ENCODE measurements around the gene POLH. TPM values are rescaled to one million over a fixed set of nuclear protein-coding genes. Genes with fewer than 3 reads are reported as not detected.

POLH gene
- total and polyA plus RNA-seq, 2 donors = 6.2 to 12.5 TPM

DNA sequence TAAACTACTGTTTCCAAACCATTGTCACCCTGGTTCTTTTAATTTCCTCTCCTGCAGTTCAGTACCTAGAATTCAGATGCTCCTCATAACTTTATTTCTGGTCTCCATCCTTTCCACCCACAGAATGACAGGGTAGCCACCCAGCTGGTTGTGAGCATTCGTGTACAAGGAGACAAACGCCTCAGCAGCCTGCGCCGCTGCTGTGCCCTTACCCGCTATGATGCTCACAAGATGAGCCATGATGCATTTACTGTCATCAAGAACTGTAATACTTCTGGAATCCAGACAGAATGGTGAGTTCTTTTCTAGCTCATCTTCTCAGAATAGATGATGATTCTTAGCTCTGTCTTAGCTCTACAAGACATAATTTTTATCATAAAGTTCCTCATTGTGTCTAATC, 34.4 kb downstream of the POLH start:
- Histone ChIP-seq H3K4me1 (ENCODE audit: control insufficient read depth in 2 of 2, insufficient read depth in 2 of 2, low read length in 2 of 2) (peaks cover 0 to 2% of the 10 kb centered on the region in 2 donors), H3K27ac (ENCODE audit: low read depth in 1 of 2, low read length in 1 of 2) (no peak overlapping the region), H3K27me3 (ENCODE audit: control insufficient read depth in 2 of 2, insufficient read depth in 1 of 2, low read length in 1 of 2) (no peaks in the 10 kb centered on the region), H3K9me3 (ENCODE audit: control insufficient read depth in 2 of 2, insufficient read depth in 1 of 2, low read length in 1 of 2) (no peaks in the 10 kb centered on the region), H3K36me3 (ENCODE audit: control insufficient read depth in 2 of 2, insufficient read depth in 2 of 2, low read length in 1 of 2) (peaks cover 27 to 66% of the 10 kb centered on the region in 2 donors), H3K4me3 (ENCODE audit: low read length in 2 of 2) (no peak overlapping the region)
- DNase-seq (ENCODE audit: low read depth in 6 of 9, low spot score in 9 of 9) = no peak
- 99% methylated on average over 5 of the region's 5 CpGs for WGBS

DNA sequence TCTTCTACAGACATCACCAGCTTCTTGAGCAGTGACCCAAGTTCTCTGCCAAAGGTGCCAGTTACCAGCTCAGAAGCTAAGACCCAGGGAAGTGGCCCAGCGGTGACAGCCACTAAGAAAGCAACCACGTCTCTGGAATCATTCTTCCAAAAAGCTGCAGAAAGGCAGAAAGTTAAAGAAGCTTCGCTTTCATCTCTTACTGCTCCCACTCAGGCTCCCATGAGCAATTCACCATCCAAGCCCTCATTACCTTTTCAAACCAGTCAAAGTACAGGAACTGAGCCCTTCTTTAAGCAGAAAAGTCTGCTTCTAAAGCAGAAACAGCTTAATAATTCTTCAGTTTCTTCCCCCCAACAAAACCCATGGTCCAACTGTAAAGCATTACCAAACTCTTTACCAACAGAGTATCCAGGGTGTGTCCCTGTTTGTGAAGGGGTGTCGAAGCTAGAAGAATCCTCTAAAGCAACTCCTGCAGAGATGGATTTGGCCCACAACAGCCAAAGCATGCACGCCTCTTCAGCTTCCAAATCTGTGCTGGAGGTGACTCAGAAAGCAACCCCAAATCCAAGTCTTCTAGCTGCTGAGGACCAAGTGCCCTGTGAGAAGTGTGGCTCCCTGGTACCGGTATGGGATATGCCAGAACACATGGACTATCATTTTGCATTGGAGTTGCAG, 37.9 kb downstream of the POLH start:
- H3K27me3 ChIP-seq (ENCODE audit: control insufficient read depth in 2 of 2, insufficient read depth in 1 of 2, low read length in 1 of 2) = no peaks in the 10 kb centered on the region
- H3K9me3 ChIP-seq (ENCODE audit: control insufficient read depth in 2 of 2, insufficient read depth in 1 of 2, low read length in 1 of 2) = no peaks in the 10 kb centered on the region
- 99% methylated on average over 6 of the region's 6 CpGs for WGBS
- no peak overlapping the region for H3K4me3 ChIP-seq (ENCODE audit: low read length in 2 of 2)
- no peak overlapping the region for H3K27ac ChIP-seq (ENCODE audit: low read depth in 1 of 2, low read length in 1 of 2)
- H3K4me1 ChIP-seq (ENCODE audit: control insufficient read depth in 2 of 2, insufficient read depth in 2 of 2, low read length in 2 of 2) = no peaks in the 10 kb centered on the region
- DNase-seq (ENCODE audit: low read depth in 6 of 9, low spot score in 9 of 9) = no peak
- peaks cover 24 to 48% of the 10 kb centered on the region in 2 donors for H3K36me3 ChIP-seq (ENCODE audit: control insufficient read depth in 2 of 2, insufficient read depth in 2 of 2, low read length in 1 of 2)

DNA sequence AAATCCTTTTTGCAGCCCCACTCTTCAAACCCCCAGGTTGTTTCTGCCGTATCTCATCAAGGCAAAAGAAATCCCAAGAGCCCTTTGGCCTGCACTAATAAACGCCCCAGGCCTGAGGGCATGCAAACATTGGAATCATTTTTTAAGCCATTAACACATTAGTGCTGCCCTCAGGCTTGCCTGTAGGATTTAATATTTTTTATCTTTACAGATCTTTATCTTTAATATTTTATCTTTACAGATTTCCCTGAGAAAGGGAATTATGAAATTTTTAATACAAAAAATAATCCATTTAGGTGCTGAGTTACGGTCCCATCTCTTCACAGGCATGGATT, 38.4 kb downstream of the POLH start:
- Histone ChIP-seq H3K4me3 (ENCODE audit: low read length in 2 of 2) (no peak overlapping the region), H3K27ac (ENCODE audit: low read depth in 1 of 2, low read length in 1 of 2) (no peak overlapping the region), H3K9me3 (ENCODE audit: control insufficient read depth in 2 of 2, insufficient read depth in 1 of 2, low read length in 1 of 2) (no peaks in the 10 kb centered on the region), H3K4me1 (ENCODE audit: control insufficient read depth in 2 of 2, insufficient read depth in 2 of 2, low read length in 2 of 2) (no peaks in the 10 kb centered on the region), H3K36me3 (ENCODE audit: control insufficient read depth in 2 of 2, insufficient read depth in 2 of 2, low read length in 1 of 2) (peaks cover 24 to 49% of the 10 kb centered on the region in 2 donors), H3K27me3 (ENCODE audit: control insufficient read depth in 2 of 2, insufficient read depth in 1 of 2, low read length in 1 of 2) (no peaks in the 10 kb centered on the region)
- no peak for DNase-seq (ENCODE audit: low read depth in 6 of 9, low spot score in 9 of 9)
- 96% methylated on average over 3 of the region's 3 CpGs for WGBS

DNA sequence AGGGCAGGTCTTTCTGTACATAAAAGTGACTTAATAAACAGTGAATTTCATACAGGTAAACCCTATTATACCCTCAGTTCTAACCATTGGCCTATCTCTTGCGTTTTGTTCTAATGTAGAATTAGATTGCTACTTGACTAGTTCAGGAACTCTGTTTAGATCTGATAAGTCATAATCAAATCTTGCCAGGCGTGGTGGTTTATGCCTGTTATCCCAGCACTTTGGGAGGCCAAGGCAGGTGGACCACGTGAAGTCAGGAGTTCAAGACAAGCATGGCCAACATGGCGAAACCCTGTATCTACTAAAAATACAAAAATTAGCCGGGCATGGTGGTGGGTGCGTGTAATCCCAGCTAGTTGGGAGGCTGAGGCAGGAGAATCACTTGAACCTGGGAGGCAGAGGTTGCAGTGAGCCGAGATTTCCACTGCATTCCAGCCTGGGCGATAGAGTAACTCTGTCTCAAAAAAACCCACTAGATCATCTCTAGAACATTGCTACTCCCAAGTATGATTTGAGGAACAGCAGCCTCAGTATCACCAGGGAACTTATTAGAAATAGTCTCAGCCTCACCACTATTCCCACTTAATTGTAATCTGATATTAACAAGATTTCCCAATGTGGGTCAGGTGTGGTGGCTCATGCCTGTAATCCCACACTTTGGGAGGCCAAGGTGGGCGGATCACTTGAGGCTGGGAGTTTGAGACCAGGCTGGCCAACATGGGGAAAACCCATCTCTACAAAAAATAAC, 40.9 kb downstream of the POLH start:
- Histone ChIP-seq H3K9me3 (ENCODE audit: control insufficient read depth in 2 of 2, insufficient read depth in 1 of 2, low read length in 1 of 2) (no peaks in the 10 kb centered on the region), H3K36me3 (ENCODE audit: control insufficient read depth in 2 of 2, insufficient read depth in 2 of 2, low read length in 1 of 2) (peaks cover 35 to 57% of the 10 kb centered on the region in 2 donors), H3K4me1 (ENCODE audit: control insufficient read depth in 2 of 2, insufficient read depth in 2 of 2, low read length in 2 of 2) (no peaks in the 10 kb centered on the region), H3K4me3 (ENCODE audit: low read length in 2 of 2) (no peak overlapping the region), H3K27me3 (ENCODE audit: control insufficient read depth in 2 of 2, insufficient read depth in 1 of 2, low read length in 1 of 2) (no peaks in the 10 kb centered on the region), H3K27ac (ENCODE audit: low read depth in 1 of 2, low read length in 1 of 2) (no peak overlapping the region)
- 96% methylated on average over 9 of the region's 9 CpGs for WGBS
- DNase-seq (ENCODE audit: low read depth in 6 of 9, low spot score in 9 of 9) = no peak

DNA sequence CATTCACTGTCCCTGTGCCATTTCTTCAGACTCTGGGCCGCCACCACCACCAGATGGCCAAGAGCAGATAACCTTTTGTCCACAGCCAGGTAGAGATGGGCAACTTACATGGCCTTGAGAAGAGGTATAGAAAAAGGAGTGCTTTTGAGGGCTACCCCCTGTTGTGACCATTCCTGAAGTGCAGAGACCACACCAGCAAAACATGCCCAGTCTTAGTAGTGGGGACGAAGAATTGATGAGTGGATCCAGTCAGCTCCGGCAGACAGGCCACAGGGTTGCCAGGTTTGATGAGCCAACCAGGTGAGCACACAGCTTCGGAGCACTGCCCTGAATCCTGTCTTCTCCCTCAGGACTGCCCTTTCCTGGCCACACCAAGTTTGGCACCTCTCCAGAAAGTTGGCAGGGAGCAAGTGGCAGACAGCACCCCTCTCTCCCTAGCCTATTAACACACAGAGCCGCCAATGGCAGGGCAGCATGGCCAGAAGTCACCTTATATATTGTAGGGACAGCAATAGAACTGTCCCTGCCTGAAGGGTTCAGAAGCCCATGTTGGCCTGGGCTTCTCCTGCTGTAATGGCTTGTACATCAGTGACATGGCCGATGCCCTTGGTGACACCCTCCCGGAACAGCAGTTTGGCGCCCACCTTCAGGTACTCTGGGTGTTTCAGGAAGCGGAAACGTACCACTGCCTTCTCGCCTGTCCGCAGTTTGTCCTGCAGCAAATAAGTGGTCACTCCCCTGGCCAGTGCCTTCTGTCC, 45.3 kb downstream of the POLH start:
- no peak for DNase-seq (ENCODE audit: low read depth in 6 of 9, low spot score in 9 of 9)
- no peak overlapping the region for H3K4me3 ChIP-seq (ENCODE audit: low read length in 2 of 2)
- peaks cover 68 to 74% of the 10 kb centered on the region in 2 donors for H3K36me3 ChIP-seq (ENCODE audit: control insufficient read depth in 2 of 2, insufficient read depth in 2 of 2, low read length in 1 of 2)
- no peak overlapping the region for H3K27ac ChIP-seq (ENCODE audit: low read depth in 1 of 2, low read length in 1 of 2)
- H3K27me3 ChIP-seq (ENCODE audit: control insufficient read depth in 2 of 2, insufficient read depth in 1 of 2, low read length in 1 of 2) = no peaks in the 10 kb centered on the region
- H3K4me1 ChIP-seq (ENCODE audit: control insufficient read depth in 2 of 2, insufficient read depth in 2 of 2, low read length in 2 of 2) = no peaks in the 10 kb centered on the region
- no peaks in the 10 kb centered on the region for H3K9me3 ChIP-seq (ENCODE audit: control insufficient read depth in 2 of 2, insufficient read depth in 1 of 2, low read length in 1 of 2)
- 97% methylated on average over 12 of the region's 12 CpGs for WGBS

DNA sequence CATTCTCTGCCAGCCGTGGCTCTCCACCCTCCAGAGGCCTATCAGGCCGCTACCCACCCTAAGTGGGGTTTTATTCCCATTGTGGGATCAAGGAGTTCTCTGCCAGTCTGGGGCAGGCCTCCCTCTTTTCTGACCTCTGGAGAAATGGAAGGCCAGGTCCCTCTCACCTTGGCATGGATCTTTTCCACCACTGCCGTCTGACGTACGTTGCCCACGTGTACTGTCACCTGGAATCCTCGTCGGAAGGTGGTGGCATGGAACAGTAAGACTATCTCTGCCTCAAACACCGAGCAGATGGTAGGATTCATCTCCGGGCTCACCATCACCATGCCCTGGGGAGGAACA, 45.8 kb downstream of the POLH start:
- H3K4me3 ChIP-seq (ENCODE audit: low read length in 2 of 2) = no peak overlapping the region
- peaks cover 69 to 76% of the 10 kb centered on the region in 2 donors for H3K36me3 ChIP-seq (ENCODE audit: control insufficient read depth in 2 of 2, insufficient read depth in 2 of 2, low read length in 1 of 2)
- H3K27me3 ChIP-seq (ENCODE audit: control insufficient read depth in 2 of 2, insufficient read depth in 1 of 2, low read length in 1 of 2) = no peaks in the 10 kb centered on the region
- no peak overlapping the region for H3K27ac ChIP-seq (ENCODE audit: low read depth in 1 of 2, low read length in 1 of 2)
- H3K9me3 ChIP-seq (ENCODE audit: control insufficient read depth in 2 of 2, insufficient read depth in 1 of 2, low read length in 1 of 2) = no peaks in the 10 kb centered on the region
- WGBS = 97% methylated on average over 10 of the region's 10 CpGs
- H3K4me1 ChIP-seq (ENCODE audit: control insufficient read depth in 2 of 2, insufficient read depth in 2 of 2, low read length in 2 of 2) = peaks cover 0 to 1% of the 10 kb centered on the region in 2 donors
- no peak for DNase-seq (ENCODE audit: low read depth in 6 of 9, low spot score in 9 of 9)

DNA sequence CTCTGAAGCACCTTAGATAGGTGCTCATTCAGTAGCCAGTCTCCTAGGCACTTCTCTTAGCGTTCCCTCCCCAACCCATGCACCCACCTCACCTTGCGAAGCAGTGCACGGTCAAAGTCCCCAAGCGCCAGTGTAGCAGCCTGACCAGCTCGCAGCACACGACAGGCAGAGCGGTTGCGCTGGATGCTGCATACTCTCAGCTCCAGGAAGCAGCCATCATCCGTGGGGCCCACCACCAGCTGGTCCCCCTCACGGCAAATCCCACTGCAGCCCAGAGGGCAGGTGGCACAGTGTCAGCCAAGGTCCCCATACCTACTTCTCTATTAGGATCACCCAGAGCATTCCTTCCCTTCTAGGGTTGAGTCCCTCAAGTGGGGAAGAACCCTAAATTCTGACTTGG, 46.6 kb downstream of the POLH start:
- 99% methylated on average over 10 of the region's 10 CpGs for WGBS
- no peaks in the 10 kb centered on the region for H3K9me3 ChIP-seq (ENCODE audit: control insufficient read depth in 2 of 2, insufficient read depth in 1 of 2, low read length in 1 of 2)

DNA sequence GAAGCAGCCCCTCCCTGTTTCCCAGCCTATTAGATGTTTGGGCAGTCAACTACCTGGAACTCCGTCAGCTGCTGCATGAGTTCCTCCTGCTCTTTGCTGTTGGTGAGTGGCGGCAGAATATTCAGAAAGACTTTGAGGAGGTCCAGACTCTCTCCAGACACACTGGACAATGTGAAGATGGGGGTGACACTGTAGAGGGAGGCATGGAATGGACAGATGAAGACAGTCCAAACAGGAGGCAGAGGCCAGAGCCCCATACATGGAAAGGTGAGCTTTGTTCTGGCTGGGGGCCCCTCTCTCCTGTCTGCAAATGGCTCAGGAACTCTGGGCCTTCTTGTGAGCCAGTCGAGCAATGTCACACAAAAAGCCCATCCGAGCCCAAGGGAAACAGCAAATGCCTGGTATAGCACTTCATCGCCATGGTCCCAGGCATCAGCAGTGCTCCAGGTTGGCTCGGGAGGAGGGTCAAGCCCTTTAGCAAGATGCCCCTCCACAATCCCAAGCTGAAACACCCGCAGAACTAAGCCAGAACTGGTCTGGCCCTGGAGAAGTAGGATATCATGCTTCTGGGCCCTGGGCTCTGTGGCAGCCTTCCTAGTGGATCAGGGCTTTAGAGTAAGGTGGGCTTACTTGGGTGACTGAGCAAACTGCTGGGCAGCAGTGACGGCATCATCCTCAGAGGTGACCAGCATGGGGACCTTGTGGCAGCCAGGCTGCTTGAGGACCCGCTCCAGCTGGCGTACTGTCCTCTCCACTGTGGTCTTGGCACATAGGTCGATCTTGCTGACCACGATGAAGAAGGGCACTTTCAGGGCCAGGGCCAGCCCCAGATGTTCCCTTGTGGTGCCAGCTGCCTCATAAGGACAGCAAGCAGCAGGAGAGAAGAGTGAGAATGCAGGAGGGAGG, 48.1 kb downstream of the POLH start:
- H3K4me3 ChIP-seq (ENCODE audit: low read length in 2 of 2) = no peak overlapping the region
- no peak for DNase-seq (ENCODE audit: low read depth in 6 of 9, low spot score in 9 of 9)
- H3K27ac ChIP-seq (ENCODE audit: low read depth in 1 of 2, low read length in 1 of 2) = no peak overlapping the region
- H3K9me3 ChIP-seq (ENCODE audit: control insufficient read depth in 2 of 2, insufficient read depth in 1 of 2, low read length in 1 of 2) = peaks cover 0 to 3% of the 10 kb centered on the region in 2 donors
- H3K36me3 ChIP-seq (ENCODE audit: control insufficient read depth in 2 of 2, insufficient read depth in 2 of 2, low read length in 1 of 2) = peaks cover 65 to 73% of the 10 kb centered on the region in 2 donors
- 97% methylated on average over 12 of the region's 12 CpGs for WGBS
- H3K4me1 ChIP-seq (ENCODE audit: control insufficient read depth in 2 of 2, insufficient read depth in 2 of 2, low read length in 2 of 2) = peaks cover 8 to 19% of the 10 kb centered on the region in 2 donors
- H3K27me3 ChIP-seq (ENCODE audit: control insufficient read depth in 2 of 2, insufficient read depth in 1 of 2, low read length in 1 of 2) = no peaks in the 10 kb centered on the region

More for the DNA sequence above, 46.6 kb downstream of the POLH start:
- H3K27me3 ChIP-seq (ENCODE audit: control insufficient read depth in 2 of 2, insufficient read depth in 1 of 2, low read length in 1 of 2) = no peaks in the 10 kb centered on the region
- peaks cover 5 to 9% of the 10 kb centered on the region in 2 donors for H3K4me1 ChIP-seq (ENCODE audit: control insufficient read depth in 2 of 2, insufficient read depth in 2 of 2, low read length in 2 of 2)
- DNase-seq (ENCODE audit: low read depth in 6 of 9, low spot score in 9 of 9) = no peak
- no peak overlapping the region for H3K4me3 ChIP-seq (ENCODE audit: low read length in 2 of 2)
- no peak overlapping the region for H3K27ac ChIP-seq (ENCODE audit: low read depth in 1 of 2, low read length in 1 of 2)
- peaks cover 65 to 76% of the 10 kb centered on the region in 2 donors for H3K36me3 ChIP-seq (ENCODE audit: control insufficient read depth in 2 of 2, insufficient read depth in 2 of 2, low read length in 1 of 2)

Data from thymus (tissue), 11 donors.